B cell (primary cell): ENCODE data around the gene CRK.

ENCODE experiments used
- CTCF ChIP-seq: fragments of 200-600 bp; IDR thresholded peaks from one replicate; pipeline ENCODE4 v1.8.0; 2022; ENCODE audit warnings: antibody characterized with exemption, mild to moderate bottlenecking
- EZH2 ChIP-seq: IDR thresholded peaks from 2 replicates; pipeline ENCODE4 v1.6.1; 2012; ENCODE audit warnings: borderline replicate concordance, low read depth, mild to moderate bottlenecking, moderate library complexity, low read length; ENCODE audit not compliant: insufficient read depth, poor library complexity, severe bottlenecking

DNA sequence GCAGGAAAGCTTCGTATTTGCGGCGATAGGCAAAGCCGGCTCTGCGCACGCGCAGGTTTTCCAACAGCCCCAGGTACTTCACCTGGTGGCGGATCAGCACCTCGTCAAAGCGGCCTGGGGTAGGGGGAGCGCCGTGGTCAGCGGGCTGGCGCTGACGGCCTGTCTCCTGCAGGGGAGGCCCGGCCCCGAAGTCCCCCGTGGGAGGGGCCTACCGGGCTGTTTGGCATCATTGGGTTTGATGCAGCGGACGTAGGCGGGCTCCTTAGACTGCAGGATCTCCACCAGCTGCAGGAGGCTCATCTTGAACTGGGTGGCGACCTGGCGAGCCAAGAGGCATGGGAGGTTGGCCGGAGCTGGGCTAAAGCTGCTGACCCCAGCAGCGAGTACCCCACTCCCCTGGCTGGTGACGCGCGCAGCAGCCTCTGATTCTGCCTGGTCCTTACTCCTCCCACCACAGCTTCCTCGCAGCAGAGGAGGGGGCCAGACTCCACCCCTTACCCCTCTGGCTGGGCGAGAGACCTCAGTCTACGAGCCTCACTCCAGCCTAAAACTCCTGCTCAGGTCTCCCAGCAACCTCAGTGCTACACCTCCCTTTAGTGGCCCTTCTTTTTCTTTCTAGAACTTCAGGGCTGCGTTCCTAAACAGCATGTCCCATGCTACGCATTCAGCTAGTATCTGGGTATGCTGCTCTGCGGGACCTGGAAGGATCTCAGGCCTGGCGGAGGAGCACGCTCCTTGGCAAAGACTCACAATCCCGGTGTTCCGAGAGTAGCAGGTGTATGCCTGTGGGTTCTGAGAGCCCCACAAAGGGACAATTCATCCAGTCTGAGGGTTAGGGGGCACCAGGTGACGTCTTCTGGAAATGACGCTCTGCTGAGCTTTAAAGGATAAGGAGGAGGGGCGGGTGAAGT is 16.1 kb upstream of the CRK start:
- TF ChIP-seq CTCF: no peak
- no peak for TF ChIP-seq EZH2
